HG02943 (cell line): Measurements from ENCODE around the gene FOXE1.

Experiments used
- ATAC-seq: cut with Tn5 transposase; IDR thresholded peaks from one replicate; pipeline ENCODE4 v1.9.1; 2021; ENCODE audit warnings: mild to moderate bottlenecking, low read depth, moderate library complexity; ENCODE audit not compliant: unreplicated experiment

FOXE1 gene

DNA sequence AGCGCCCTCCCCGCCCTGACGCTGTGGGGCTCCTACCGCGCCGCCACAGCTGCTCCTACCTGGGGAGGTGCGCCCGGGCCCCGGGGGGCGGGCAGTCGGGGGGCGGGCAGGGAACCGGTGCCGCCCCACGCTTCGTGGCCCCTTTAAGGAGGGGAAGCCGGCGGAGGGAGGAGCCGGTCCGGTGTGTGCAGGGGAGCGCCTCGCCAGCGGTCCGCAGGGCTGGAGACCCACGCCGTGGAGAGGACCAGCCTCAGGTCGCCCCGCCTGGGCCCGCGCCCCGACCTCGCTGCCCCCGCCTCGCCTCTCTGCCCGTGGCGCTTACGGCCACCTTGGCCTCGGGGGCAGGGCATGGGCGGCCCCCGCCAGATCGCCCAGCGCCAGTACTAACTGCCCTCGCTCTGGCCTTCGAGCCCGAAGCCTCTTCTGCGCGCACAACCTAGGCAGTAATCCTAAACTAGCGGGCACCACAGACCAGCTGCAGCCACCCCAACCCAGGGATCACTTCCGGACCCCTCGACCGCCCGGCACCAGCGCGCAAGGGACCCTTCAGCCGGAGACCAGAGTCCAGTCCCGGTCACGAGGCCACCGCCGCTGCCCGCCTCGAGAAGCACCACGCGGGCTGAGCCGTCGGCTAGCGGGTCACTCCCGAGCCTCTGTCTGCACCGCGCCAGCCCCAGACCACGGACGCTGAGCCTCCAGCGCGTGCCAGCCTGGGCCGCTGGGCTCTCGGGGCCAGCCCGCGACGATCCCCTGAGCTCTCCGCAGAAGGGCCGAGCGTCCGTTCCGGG, at the start of gene FOXE1:
Gene FOXE1, plus strand, starts transcription at position 171 of the 788 bp plus-strand sequence. CDS start 689 bp downstream, outside the sequence.
- no peak for ATAC-seq

DNA sequence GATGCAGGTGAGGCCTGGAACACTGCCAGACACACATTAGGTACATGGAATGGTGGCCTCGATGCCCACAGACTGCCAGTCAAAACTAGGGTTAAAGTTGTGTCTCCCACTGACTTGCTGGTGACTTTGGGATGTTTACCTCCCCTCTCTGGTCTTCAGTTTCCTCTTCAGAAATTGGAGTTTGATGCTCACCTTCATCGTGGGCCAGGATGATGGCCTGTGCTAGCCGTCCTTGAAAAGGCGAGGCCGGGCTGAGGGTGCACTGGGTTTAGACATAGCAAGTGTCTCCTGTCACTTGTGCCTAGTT, 49.0 kb upstream of the FOXE1 start:
- no peak for ATAC-seq

DNA sequence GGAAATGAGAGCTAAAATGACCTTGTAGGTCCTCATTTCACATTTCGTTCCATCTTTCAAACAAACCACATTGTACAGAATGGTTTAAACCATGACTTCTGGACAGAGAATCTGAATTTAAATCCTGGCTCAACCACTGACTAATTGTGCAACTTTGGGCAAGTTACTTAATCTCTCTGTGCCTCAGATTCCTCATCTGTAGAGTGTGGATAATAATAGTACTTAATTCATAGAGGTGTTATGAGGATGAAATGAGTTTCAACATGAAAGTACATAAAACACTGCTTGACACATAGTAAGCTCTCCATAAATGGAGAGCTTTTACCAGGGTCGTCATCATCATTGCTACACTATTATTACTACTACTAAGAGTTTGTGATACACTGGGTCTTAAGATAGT, 46.3 kb upstream of the FOXE1 start:
- ATAC-seq: no peak

DNA sequence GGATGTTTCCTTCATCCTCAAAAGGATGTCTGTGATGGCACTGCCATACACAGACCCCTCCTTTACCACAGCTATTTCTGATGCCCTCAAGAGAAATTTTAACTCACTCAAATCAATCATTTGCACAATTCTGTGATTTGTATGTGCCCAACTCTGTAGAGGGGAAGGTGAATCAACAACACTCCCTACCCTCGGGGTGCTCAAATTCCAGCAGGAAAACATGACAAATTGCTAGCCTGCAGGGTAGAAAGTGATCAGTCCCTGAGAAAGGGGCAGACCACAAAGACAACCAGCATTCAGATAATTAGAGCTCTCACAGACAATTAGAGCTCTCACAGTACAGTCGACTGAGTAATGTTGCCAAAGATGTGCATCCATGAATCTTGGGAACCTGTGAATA, 45.3 kb upstream of the FOXE1 start:
- no peak for ATAC-seq

DNA sequence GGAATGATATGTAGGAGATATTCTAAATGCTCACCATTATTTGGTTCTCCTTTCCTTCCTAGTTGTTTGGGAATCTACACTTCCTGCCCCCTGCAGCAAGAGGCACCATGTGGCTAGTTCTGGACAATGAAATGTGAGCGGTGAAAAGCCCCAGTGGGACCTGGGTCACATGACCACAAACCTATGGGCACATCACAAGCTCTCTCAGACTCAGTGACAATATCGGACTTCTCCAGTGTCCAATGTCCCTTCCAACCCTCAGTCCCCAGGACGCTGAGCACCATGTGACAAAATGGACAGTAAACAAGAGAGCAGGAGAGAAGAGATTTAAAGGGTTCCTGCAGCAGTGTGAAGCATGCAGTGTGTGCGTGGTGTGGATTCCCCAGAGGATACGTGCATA, 44.6 kb upstream of the FOXE1 start:
- no peak for ATAC-seq

DNA sequence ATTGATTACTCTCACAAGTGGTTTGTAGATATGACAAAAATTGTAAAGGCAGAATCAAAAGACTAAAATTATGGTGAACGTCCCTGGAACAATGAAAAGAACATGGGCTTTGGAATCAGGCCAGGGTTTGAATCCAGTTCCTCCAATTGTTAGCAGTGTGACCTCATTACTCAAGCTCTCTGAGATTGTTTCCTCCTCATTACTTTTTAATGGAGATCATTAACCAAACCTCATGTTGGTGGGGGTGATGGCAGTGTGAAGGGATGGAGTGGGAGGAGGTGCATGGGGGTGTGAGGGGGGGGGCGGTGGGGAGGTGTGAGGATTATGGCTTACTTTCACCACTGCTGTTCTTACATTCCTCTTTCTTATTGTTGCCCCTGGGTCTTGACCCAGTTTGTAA, 44.1 kb upstream of the FOXE1 start:
- no peak for ATAC-seq

DNA sequence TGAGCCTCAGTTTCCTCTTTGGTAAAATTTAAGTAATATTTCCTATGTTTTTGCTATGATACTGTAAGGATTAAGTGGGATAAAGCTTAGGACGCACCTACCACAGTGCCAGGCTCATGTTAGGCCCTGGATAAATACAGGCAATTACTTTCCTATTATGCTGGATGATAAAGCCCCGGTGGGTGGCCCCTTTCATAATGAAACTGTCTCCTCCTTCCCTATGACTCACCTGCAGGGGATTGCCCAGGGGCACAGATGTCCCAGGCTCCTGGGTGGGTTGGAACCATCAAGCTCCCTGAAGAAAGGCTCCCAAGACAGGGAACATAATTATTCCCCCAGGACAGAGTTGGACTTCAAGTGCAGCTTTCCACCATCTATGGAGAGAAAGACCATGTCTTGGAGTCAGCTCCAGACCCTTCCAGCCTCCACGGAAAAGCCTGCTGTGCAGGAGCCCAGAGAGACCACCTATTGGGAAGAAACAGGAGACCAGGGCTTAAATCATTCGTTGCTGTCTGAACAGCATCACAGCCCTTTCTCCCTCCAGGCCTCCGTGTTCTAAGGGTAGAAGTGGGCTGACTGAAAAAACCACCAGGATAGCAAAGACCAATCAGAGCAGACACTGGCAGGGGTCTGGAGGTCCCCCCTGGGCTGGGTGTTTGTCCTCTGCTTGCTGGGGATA, 43.2 kb upstream of the FOXE1 start:
- no peak for ATAC-seq

DNA sequence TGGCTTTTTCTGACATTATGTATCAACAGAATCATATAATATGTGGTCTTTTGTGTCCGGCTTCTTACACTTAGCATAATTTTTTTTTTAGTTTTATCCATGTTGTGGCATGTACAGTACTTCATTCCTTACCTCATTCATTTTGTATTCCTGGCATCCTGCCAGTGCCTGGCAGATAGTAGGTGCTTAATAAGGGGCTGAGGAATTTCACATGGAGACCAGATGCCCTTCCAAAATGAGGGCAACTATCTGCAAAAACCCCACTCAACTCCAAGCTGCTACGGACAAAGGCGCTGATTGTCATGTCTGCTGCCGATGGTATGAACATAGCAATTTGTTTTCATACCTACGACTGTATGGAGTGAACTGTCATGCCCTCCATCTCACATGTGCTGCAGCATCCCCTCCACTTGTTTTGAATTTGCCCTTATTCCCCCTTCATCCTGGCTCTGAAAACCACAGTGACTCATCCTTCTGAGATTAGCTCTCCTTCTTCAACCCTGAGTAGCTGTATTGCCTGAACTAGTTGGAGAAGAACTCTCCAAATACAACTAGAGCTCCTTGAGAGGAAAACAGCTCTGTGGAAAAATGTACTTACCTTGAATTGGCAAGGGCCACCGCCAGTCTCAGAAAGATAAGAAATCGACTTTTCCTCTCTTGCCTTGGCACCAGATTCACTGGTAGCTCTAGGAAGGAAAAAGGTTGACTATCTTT, 41.3 kb upstream of the FOXE1 start:
- no peak for ATAC-seq

DNA sequence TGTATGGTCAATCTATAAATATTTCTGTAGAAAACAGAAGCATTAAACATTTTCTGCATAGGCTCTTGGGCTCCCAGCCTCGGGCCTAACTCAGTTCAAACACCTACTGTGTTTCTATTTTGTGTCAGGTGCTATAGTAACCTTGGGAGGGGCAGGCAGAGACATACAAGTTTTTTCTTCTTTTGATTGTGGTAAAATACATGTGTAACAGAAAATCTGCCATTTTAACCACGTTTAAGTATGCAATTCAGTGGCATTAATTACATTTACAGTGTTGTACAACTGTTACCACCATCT, 40.8 kb upstream of the FOXE1 start:
- no peak for ATAC-seq

DNA sequence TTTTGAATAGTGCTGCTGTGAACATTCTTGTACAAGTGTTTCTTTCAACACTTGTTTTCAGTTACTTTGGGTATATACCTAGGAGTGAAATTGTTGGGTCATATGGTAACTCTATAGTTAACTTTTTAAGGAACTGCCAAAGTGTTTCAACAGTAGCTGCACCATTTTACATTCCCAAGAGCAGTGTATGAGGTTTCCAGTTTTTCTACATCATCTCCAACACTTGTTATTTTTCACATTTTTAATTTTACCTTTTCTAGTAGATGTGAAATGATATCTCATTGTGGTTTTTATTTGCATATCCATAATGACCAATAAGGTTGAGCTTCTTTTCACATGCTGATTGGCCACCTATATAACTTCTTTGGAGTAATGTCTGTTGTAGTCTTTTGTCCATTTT, 40.0 kb upstream of the FOXE1 start:
- no peak for ATAC-seq

DNA sequence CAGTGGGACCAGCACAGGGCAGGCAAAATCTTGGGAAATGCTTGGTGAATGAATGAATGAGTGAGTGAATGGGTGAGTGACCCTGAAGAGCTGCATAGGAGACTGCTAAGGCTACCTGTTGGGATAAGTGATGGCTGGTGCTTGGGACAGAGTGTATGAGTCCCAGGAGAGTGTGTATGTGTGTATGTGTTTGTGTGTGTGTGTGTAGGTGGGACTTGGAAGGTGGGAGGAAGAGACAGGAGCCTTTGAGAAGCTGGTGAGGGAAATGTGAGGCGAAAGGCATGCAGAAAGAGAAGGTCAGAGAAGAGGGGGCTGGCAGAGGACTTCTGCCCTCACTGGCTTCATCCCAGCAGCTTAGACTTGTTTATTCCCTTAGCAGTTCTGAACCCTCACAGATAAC, 33.3 kb upstream of the FOXE1 start:
- ATAC-seq: no peak

DNA sequence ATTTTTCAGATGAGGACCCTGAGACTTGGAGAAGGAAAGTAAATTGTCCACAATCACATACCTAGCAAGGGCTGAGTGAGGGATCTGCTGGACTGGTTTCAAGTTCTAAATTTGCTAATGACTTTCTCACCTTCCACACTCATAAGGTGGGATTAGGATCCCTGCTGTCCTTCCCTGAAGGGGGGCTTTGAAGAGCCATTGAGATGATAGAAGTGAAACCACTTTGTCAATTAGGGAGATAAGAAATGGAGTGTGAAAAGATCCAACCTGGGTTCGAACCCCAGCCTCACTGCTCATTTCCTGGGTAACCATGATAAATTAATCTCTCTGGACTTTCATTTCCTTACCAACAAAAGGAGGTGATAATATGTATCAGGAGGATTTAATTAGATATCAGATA, 32.7 kb upstream of the FOXE1 start:
- ATAC-seq: no peak

DNA sequence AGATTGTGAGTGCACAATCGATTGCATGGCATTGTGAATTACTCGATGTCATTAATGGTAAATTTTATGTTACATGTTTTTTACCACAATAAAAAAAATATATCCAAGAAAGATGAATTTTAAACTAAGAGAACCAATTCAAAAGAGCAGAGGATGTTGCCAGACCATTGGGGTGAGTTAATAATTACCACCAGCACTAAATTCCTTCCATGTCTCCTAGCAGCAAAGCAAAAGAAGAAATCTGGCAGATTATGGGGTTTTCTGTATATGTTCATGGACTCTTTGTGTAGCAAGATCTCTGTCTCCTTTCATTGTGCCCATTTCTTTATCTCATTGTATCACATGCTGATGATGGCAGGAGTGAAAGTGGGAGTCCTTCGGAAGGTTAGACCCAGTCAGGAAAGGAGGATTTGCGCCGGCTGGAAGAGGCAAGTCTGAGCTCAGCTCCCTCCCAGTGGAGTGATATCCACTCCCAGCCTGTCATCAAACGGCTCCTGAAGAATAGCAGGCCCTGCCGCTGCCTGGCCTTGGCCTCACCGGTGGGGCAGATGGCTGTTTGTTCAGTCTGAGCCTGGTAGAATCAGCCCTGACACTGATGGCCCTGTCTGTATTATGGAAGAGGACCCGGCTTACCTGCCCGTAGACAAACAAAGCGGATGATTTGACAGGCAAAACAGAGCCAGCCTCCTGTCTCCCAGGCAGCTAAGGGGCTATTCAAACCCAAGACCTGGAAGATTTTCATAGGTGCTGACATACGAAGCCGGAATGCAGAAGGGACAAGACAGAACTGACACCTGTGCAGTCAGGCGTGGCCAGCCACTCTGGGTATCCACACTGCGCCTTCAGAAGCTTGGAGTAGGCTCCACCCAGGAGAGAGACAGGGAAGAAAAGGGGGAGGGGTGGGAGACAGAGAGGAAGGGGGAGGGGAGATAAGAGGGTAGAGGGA, 21.9 kb upstream of the FOXE1 start:
- ATAC-seq: no peak

DNA sequence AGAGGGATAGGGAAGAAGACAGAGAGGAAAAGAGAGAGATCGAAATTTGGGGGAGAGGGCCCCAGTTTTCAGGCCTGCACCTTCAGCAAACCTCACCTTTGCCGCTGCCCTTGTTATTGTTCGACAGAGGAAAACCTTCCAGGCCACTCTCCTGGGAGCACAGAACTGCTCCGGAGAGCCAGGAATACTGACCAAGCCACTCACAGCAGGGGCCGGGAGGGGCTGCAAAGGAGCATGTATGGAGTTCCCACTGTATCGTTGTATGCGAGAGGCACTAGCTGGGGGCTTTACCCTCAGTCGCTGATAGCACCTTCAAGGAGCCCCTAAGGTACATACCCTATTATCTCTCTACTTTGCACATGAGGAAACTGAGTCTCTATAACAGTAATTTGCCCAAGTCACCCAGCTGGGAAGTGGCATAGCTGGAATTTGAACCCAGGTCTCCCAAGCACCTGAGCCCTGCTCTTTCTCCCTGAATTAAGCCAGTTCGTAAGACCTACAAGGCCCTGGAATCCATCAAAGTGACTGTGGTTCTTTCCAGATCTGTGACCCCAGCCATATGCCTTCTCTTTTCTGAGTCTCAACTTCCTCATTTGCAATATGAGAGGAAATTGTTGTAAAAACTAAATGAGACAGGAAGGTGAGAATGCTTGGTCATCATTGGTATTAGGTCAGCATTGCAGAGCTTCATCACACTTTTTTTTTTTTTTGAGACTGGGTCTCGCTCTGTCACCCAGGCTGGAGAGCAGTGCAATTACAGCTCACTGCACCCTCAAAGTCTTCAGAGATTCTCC, 21.0 kb upstream of the FOXE1 start:
- no peak for ATAC-seq

DNA sequence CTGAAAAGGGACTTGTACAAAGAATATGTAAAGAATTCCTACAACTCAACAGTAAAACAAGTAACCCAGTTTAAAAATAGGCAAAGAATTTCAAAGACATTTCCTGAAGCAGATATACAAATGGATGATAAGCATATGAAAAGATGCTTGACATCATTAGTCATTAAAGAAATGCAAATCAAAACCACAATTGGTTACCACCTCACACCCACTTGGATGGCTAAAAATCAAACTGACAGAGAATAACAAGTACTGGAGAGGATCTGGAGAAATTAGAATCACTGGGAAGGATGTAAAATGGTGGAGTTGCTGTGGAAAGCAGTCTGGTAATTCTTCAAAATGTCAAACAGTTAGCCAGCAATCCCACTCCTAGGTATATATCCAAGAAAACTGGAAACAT, 12.5 kb upstream of the FOXE1 start:
- ATAC-seq: no peak

DNA sequence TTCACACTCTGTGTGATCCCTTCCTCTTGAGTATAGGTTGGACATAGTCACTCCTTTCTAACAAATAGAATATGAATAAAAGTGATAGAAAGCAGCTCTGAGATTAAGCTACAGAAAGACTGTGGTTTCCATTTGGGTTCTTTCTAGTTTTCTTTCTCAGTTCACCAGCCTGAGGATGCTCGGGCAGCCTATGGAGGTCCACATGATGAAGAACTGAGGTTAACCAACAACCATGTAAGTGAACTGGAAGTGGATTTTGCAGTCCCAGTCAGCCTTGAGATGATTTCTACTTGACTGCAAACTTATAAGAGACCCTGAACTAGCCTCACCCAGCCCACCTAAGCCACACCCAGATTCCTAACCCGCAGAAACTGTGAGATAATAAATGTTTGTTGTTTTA, 10.1 kb upstream of the FOXE1 start:
- ATAC-seq: no peak

DNA sequence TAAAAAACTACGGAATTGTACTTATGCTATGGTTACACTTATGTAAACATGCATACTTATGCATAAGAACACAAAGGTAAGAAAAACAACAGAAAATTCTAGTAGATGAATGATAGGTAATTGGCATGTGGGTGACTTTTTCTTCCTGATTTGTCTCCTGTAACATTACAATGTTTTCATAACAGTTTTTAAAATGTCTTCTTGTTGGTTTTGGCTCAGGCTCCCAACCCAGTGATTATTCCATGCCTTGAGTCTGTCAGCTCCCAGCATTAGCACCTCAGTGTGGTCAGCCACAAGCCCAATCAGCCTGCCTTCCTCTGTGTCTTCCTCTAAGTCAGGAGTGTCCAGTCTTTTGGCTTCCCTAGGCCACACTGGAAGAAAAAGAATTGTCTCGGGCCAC, 7.9 kb upstream of the FOXE1 start:
- ATAC-seq: no peak

DNA sequence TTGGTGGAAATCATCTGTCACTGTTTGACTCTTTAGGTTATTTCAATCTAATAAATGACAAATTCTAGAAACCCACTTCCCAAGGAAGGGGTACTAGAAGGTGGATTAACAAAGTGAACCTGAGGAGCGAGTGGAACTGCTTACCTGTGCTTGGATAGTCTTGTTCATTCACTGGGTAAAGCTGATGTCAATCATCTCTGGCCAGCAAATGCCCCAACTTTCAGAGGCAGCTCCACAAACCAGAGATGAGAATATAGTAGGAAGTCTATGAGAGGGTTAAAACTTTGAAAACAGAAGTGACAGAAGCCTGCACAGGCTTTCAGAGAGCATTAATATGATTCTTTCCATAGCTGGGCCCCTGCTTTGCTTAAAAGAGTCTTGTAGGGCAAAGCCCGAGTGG, 7.3 kb upstream of the FOXE1 start:
- ATAC-seq: no peak

DNA sequence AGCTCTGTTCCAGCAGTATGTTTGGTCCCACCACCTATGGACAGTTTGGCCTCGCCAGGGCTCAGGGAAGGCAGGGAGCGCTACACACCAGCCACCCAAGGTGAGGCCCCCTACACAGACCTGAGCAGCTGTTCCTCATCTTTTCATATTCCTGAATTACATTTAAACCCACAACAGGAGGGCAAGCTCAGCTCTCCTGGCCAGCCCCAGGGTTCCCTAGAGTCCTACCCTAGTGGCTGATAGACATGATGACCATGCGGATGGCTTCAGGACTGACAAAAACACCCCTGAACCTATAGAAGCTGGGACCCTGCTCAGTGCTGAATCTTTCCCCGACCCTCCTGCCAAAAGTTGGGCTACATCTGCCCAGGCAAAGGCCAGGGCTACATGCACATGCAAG, 6.7 kb upstream of the FOXE1 start:
- no peak for ATAC-seq
